Measurements from ENCODE around the gene KCNT1.

Gene KCNT1

GRCh38 chr9:135830496-135830895 lies 128.5 kb downstream of the KCNT1 start:
- TF ChIP-seq, protein P1, sequence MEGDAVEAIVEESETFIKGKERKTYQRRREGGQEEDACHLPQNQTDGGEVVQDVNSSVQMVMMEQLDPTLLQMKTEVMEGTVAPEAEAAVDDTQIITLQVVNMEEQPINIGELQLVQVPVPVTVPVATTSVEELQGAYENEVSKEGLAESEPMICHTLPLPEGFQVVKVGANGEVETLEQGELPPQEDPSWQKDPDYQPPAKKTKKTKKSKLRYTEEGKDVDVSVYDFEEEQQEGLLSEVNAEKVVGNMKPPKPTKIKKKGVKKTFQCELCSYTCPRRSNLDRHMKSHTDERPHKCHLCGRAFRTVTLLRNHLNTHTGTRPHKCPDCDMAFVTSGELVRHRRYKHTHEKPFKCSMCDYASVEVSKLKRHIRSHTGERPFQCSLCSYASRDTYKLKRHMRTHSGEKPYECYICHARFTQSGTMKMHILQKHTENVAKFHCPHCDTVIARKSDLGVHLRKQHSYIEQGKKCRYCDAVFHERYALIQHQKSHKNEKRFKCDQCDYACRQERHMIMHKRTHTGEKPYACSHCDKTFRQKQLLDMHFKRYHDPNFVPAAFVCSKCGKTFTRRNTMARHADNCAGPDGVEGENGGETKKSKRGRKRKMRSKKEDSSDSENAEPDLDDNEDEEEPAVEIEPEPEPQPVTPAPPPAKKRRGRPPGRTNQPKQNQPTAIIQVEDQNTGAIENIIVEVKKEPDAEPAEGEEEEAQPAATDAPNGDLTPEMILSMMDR (IDR thresholded peaks at IDR 0.05; ENCODE audit: insufficient read depth, low read length, missing control alignments) = no peak
- ChIA-PET CTCF (interaction anchor here (1.2 kb wide), 2 partner anchors 10 to 31 kb away, joined by 3 to 4 read pairs; no protein-coding TSS in a partner anchor), POLR2A (no interaction called here)
- no peak overlapping the region for H3K4me3 ChIP-seq (ENCODE audit: low read depth, low read length)
- peak; percentile 14 for DNase-seq (ENCODE audit: low read depth, low spot score)

DNA sequence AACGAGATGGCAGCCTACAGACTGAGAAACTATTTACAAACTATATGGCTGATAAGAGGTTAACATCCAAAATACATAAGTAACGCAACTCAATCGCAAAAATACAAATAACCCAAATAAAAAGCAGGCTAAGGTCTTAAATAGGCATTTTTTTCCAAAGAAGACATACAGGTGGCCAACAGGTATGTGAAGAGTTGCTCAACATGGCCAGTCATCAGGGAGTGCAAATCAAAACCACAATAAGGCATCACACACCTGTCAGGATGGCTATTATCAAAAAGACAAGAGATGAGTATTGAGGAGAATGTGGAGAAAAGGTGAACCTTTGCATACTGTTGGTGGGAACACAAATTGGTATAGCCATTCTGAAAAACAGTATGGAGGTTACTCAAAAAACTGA lies 131.9 kb downstream of the KCNT1 start:
- no peak for DNase-seq (ENCODE audit: low read depth, low spot score)
- ChIA-PET POLR2A (no interaction called here), CTCF (interaction anchor here (1.0 kb wide), 1 partner anchor 289 kb away, joined by 3 read pairs; no protein-coding TSS in a partner anchor)
- H3K4me3 ChIP-seq (ENCODE audit: low read depth, low read length) = no peak overlapping the region
- TF ChIP-seq, protein P1 (IDR thresholded peaks at IDR 0.05; ENCODE audit: insufficient read depth, low read length, missing control alignments) = no peak

DNA sequence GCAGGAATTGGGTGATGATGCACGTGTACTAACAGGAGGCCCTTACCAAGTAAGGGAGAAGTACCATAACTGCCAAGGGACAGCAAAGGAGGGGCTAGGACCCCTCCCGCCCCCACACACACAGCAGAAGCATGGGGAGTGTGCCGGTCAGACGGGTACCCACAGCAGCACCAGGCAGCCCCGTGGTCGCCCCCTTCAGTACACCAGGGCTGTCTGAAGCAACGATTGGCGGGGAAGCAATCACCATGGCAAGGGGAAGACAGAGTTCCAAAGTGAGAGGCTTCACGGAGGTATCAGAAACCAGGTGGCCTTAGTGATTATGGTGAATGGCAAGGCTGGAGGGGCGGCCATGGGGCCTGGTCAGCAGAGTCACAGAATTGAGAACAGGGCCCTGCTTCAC lies 133.1 kb downstream of the KCNT1 start:
- H3K4me3 ChIP-seq (ENCODE audit: low read depth, low read length) = no peak overlapping the region
- no peak for DNase-seq (ENCODE audit: low read depth, low spot score)
- TF ChIP-seq, protein P1 (IDR thresholded peaks at IDR 0.05; ENCODE audit: insufficient read depth, low read length, missing control alignments) = no peak
- POLR2A ChIA-PET = no interaction called here
- CTCF ChIA-PET = interaction anchor here (1.0 kb wide), 1 partner anchor 29 kb away, joined by 3 read pairs; no protein-coding TSS in a partner anchor

DNA sequence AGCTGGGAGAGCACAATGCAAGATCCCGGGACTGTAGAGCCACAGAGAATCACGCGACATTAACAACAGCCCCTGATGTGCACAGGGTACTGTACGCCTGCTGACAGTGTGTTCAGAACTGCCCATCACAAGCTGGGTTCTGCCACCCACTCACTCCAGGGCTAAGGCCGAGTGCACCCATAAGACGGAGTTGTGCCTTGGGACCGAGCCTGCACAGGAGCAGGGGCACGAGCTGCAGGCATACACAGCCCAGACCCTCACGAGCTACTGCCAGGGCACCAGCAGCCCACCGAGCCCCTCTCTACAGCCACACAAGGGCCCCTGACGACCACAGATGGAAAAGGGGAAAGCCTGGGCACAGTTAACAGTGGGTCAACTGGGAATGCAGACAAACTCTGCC lies 137.5 kb downstream of the KCNT1 start:
- CTCF ChIA-PET = interaction anchor here (0.8 kb wide), 1 partner anchor 24 kb away, joined by 4 read pairs; no protein-coding TSS in a partner anchor
- no peak overlapping the region for H3K4me3 ChIP-seq (ENCODE audit: low read depth, low read length)
- POLR2A ChIA-PET = no interaction called here
- DNase-seq (ENCODE audit: low read depth, low spot score) = no peak
- TF ChIP-seq, protein P1 (IDR thresholded peaks at IDR 0.05; ENCODE audit: insufficient read depth, low read length, missing control alignments) = no peak

DNA sequence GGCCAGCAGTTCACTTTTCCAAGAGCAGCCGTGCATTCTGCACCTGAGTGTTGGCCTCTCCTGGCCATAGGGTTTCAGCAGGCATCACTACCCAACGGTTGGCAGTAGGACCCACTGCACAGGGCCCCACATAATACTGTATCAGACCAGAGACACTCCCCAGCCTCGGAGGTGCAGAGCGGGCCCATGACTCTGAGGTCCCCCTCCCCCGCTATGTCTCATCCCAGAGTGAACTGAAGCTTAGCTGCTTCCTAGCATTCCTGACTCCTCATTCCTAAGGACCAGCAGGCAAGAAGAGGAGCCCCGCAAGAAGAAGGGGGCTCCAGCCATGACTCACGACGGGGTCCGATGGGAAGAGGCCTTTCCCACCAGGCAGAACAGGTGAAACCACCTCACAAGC lies 138.1 kb downstream of the KCNT1 start:
- TF ChIP-seq, protein P1 (IDR thresholded peaks at IDR 0.05; ENCODE audit: insufficient read depth, low read length, missing control alignments) = no peak
- CTCF ChIA-PET = interaction anchor here (1.3 kb wide), 1 partner anchor 9 kb away, joined by 4 read pairs; no protein-coding TSS in a partner anchor

GRCh38 chr9:135840539-135840938 lies 138.6 kb downstream of the KCNT1 start:
- POLR2A ChIA-PET = no interaction called here
- CTCF ChIA-PET = interaction anchor here (1.3 kb wide), 1 partner anchor 10 kb away, joined by 4 read pairs; no protein-coding TSS in a partner anchor

More for the DNA sequence above, 138.1 kb downstream of the KCNT1 start:
- no peak for DNase-seq (ENCODE audit: low read depth, low spot score)
- H3K4me3 ChIP-seq (ENCODE audit: low read depth, low read length) = no peak overlapping the region
- POLR2A ChIA-PET = no interaction called here

More at GRCh38 chr9:135840539-135840938, 138.6 kb downstream of the KCNT1 start:
- TF ChIP-seq, protein P1 (IDR thresholded peaks at IDR 0.05; ENCODE audit: insufficient read depth, low read length, missing control alignments) = no peak
- no peak overlapping the region for H3K4me3 ChIP-seq (ENCODE audit: low read depth, low read length)
- no peak for DNase-seq (ENCODE audit: low read depth, low spot score)

Measured in AG04449 (cell line).